Raji (cell line): Measurements from ENCODE around the gene ITGB6.

Experiments
- POLR2A ChIP-seq: IDR thresholded peaks from 2 replicates; pipeline ENCODE4 v1.6.1; 2011; ENCODE audit warnings: low read depth, low read length, control low read depth; ENCODE audit not compliant: insufficient read depth

ITGB6 gene

GRCh38 chr2:160207804-160208654, 8.0 kb upstream of the ITGB6 start:
- TF ChIP-seq POLR2A, result no peak

GRCh38 chr2:160207271-160207670, 7.2 kb upstream of the ITGB6 start:
- TF ChIP-seq POLR2A, result no peak

- TF ChIP-seq POLR2A, result no peak
These were observed 6.4 kb upstream of the ITGB6 start for GRCh38 chr2:160206436-160206835.

GRCh38 chr2:160205505-160205904, 5.4 kb upstream of the ITGB6 start:
- no peak for TF ChIP-seq POLR2A

GRCh38 chr2:160203422-160203821, 3.4 kb upstream of the ITGB6 start:
- TF ChIP-seq POLR2A, result no peak

GRCh38 chr2:160203007-160203406, 2.9 kb upstream of the ITGB6 start:
- TF ChIP-seq POLR2A, result no peak

- TF ChIP-seq POLR2A, result no peak
These were observed 1.9 kb upstream of the ITGB6 start for GRCh38 chr2:160201849-160202539.

- TF ChIP-seq POLR2A, result no peak
These were observed 849 bp upstream of the ITGB6 start for GRCh38 chr2:160200921-160201320.

- no peak for TF ChIP-seq POLR2A
These were observed 1.0 kb downstream of the ITGB6 start for GRCh38 chr2:160199053-160199452.

- no peak for TF ChIP-seq POLR2A
These were observed 2.5 kb downstream of the ITGB6 start for GRCh38 chr2:160197587-160197986.

- TF ChIP-seq POLR2A, result no peak
These were observed 5.1 kb downstream of the ITGB6 start for GRCh38 chr2:160194946-160195345.

- no peak for TF ChIP-seq POLR2A
These were observed 5.7 kb downstream of the ITGB6 start for GRCh38 chr2:160194351-160194750.

- TF ChIP-seq POLR2A, result no peak
These were observed 19.9 kb downstream of the ITGB6 start for GRCh38 chr2:160180172-160180571.

- no peak for TF ChIP-seq POLR2A
These were observed 24.6 kb downstream of the ITGB6 start for GRCh38 chr2:160175169-160176134.

- TF ChIP-seq POLR2A, result no peak
These were observed 25.8 kb downstream of the ITGB6 start for GRCh38 chr2:160174322-160174721.

- TF ChIP-seq POLR2A, result no peak
These were observed 30.1 kb downstream of the ITGB6 start for GRCh38 chr2:160169988-160170387.

GRCh38 chr2:160169471-160169870, 30.6 kb downstream of the ITGB6 start:
- no peak for TF ChIP-seq POLR2A
